M059J (cell line): ENCODE measurements around the gene BOLA2B. TPM values are rescaled to one million over a fixed set of nuclear protein-coding genes. Genes with fewer than 3 reads are reported as not detected.
"Not testable (repeated sequence)": the region's sequence is repeated elsewhere in the genome, so short reads cannot be mapped to it uniquely, and the experiment has no call there.

ENCODE experiments used
- DNase-seq: peaks from one replicate; pipeline ENCODE4 v3.0.0-alpha.2; 2012; ENCODE audit warnings: low read depth
- total RNA-seq: library from RNA; depleted of rRNA; stranded (reverse); fragments of >200 nt; shearing (Covaris generic); gene quantifications from 2 replicates; pipeline ENCODE4 v1.2.3, GENCODE V29; 2014; rRNA removed

The BOLA2B gene
- total RNA-seq = 397 and 526 TPM in 2 replicates

- not testable (repeated sequence) for DNase-seq
Observed at GRCh38 chr16:30193615-30194014, at the start of gene BOLA2B, which contains the start of gene SLX1A. TSS of gene BOLA2B (minus strand) at chr16:30193666. CDS start at chr16:30193595, 71 bp downstream. TSS of gene SLX1A (plus strand) at chr16:30193875. CDS start at chr16:30194085, 210 bp downstream.

GRCh38 chr16:30217082-30217481 lies 23.6 kb upstream of the BOLA2B start:
- not testable (repeated sequence) for DNase-seq

GRCh38 chr16:30211414-30211813 lies 17.9 kb upstream of the BOLA2B start:
- not testable (repeated sequence) for DNase-seq

- not testable (repeated sequence) for DNase-seq
Observed at GRCh38 chr16:30209032-30209431, 15.6 kb upstream of the BOLA2B start.

GRCh38 chr16:30207063-30207704 lies 13.7 kb upstream of the BOLA2B start:
- DNase-seq = not testable (repeated sequence)

GRCh38 chr16:30206252-30206651 lies 12.8 kb upstream of the BOLA2B start:
- DNase-seq = not testable (repeated sequence)

GRCh38 chr16:30205541-30206236 lies 12.2 kb upstream of the BOLA2B start:
- not testable (repeated sequence) for DNase-seq

- not testable (repeated sequence) for DNase-seq
Observed at GRCh38 chr16:30199608-30200343, 6.3 kb upstream of the BOLA2B start.

- not testable (repeated sequence) for DNase-seq
Observed at GRCh38 chr16:30199049-30199448, 5.6 kb upstream of the BOLA2B start, which contains the start of gene SULT1A3. TSS of gene SULT1A3 (plus strand) at chr16:30199255. CDS start at chr16:30200729, 1,474 bp downstream.

GRCh38 chr16:30197001-30197400 lies 3.5 kb upstream of the BOLA2B start:
- not testable (repeated sequence) for DNase-seq

GRCh38 chr16:30194172-30194925 lies 883 bp upstream of the BOLA2B start:
- DNase-seq = not testable (repeated sequence)

GRCh38 chr16:30193098-30193497 lies 368 bp downstream of the BOLA2B start:
- DNase-seq = not testable (repeated sequence)

GRCh38 chr16:30191158-30191557 lies 2.3 kb downstream of the BOLA2B start:
- DNase-seq = not testable (repeated sequence)

GRCh38 chr16:30187971-30188561 lies 5.4 kb downstream of the BOLA2B start:
- DNase-seq = no peak

- no peak for DNase-seq
Observed at GRCh38 chr16:30187556-30187865, 6.0 kb downstream of the BOLA2B start.

- no peak for DNase-seq
Observed at GRCh38 chr16:30186782-30187555, 6.5 kb downstream of the BOLA2B start.

- no peak for DNase-seq
Observed at GRCh38 chr16:30186444-30186781, 7.1 kb downstream of the BOLA2B start.

- no peak for DNase-seq
Observed at GRCh38 chr16:30185683-30186421, 7.6 kb downstream of the BOLA2B start.

GRCh38 chr16:30184891-30185682 lies 8.4 kb downstream of the BOLA2B start:
- no peak for DNase-seq
